Bronchus fibroblast of lung (primary cell): ENCODE data around the gene WDR13. TPM values are rescaled to one million over a fixed set of nuclear protein-coding genes. Genes with fewer than 3 reads are reported as not detected.

ENCODE experiments used
- total RNA-seq: library from RNA; depleted of rRNA; stranded (reverse); fragments of >200 nt; gene quantifications from 2 replicates; pipeline ENCODE4 v1.2.3, GENCODE V29; 2015

Gene WDR13
- 131 and 149 TPM in 2 replicates for total RNA-seq

GRCh38 chrX:48597353-48598264 lies at the start of gene WDR13:
Gene WDR13, plus strand, starts transcription at chrX:48597492. Its CDS starts 505 bp downstream, at chrX:48597997.

GRCh38 chrX:48574270-48575266 lies 22.7 kb upstream of the WDR13 start, which contains the start of gene RBM3:
Gene RBM3, plus strand, starts transcription at chrX:48574484. Its CDS starts 697 bp downstream, at chrX:48575181.

Other genes starting within 250 kb of the WDR13 start
- not detected in 2 replicates for gene SSX3, start 240.8 kb upstream of the WDR13 start, total RNA-seq
- not detected in 2 replicates for gene SSX4, start 214.0 kb upstream of the WDR13 start, total RNA-seq
- not detected in 2 replicates for gene SSX4B, start 185.5 kb upstream of the WDR13 start, total RNA-seq
- 57.7 and 63.6 TPM in 2 replicates for gene SLC38A5, start 127.2 kb upstream of the WDR13 start, total RNA-seq
- gene FTSJ1, start 121.3 kb upstream of the WDR13 start, total RNA-seq = 82.4 and 98.2 TPM in 2 replicates
- gene PORCN, start 88.5 kb upstream of the WDR13 start, total RNA-seq = 11.8 and 19.2 TPM in 2 replicates
- gene EBP, start 75.7 kb upstream of the WDR13 start, total RNA-seq = 254 and 300 TPM in 2 replicates
- gene TBC1D25, start 57.8 kb upstream of the WDR13 start, total RNA-seq = 10.1 and 10.3 TPM in 2 replicates
- 250 and 253 TPM in 2 replicates for gene RBM3, start 23.0 kb upstream of the WDR13 start, total RNA-seq
- 0.17 and 0.89 TPM in 2 replicates for gene WAS, start 86.3 kb downstream of the WDR13 start, total RNA-seq
- gene SUV39H1, start 99.2 kb downstream of the WDR13 start, total RNA-seq = 21.7 and 23.6 TPM in 2 replicates
- not detected in 2 replicates for gene GLOD5, start 164.3 kb downstream of the WDR13 start, total RNA-seq
- gene GATA1, start 189.1 kb downstream of the WDR13 start, total RNA-seq = not detected in 2 replicates
- 42.8 and 51.6 TPM in 2 replicates for gene HDAC6, start 204.6 kb downstream of the WDR13 start, total RNA-seq
- not detected in 2 replicates for gene ERAS, start 229.0 kb downstream of the WDR13 start, total RNA-seq
- 0.17 TPM in 1 of 2 replicates, not detected in the other for gene PCSK1N, start 238.1 kb downstream of the WDR13 start, total RNA-seq